ENCODE data around the gene ABCC6.

DNA sequence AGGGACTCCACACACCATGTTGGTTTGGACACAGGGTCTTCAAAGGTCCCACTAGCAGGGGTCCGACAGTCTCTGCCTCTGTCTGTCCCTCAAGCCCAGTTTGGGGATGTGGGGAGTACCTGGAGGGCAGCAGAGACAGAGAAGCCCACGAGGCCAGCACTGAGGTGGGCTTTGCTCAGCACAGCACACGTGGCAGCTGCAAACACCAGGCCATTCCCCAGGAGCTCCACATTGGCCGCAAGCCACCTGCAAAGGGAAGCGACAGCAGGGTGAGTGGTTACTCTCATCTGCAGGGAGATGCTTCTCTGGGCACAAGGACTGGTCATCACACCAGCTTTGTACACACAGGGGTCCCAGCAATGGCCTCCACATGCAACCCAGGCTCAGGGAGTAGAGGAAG lies 62.0 kb downstream of the ABCC6 start:
- TF ChIP-seq, protein P1, sequence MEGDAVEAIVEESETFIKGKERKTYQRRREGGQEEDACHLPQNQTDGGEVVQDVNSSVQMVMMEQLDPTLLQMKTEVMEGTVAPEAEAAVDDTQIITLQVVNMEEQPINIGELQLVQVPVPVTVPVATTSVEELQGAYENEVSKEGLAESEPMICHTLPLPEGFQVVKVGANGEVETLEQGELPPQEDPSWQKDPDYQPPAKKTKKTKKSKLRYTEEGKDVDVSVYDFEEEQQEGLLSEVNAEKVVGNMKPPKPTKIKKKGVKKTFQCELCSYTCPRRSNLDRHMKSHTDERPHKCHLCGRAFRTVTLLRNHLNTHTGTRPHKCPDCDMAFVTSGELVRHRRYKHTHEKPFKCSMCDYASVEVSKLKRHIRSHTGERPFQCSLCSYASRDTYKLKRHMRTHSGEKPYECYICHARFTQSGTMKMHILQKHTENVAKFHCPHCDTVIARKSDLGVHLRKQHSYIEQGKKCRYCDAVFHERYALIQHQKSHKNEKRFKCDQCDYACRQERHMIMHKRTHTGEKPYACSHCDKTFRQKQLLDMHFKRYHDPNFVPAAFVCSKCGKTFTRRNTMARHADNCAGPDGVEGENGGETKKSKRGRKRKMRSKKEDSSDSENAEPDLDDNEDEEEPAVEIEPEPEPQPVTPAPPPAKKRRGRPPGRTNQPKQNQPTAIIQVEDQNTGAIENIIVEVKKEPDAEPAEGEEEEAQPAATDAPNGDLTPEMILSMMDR (IDR thresholded peaks at IDR 0.05; ENCODE audit: low read depth, low read length): no peak
- TF ChIP-seq, protein P2, sequence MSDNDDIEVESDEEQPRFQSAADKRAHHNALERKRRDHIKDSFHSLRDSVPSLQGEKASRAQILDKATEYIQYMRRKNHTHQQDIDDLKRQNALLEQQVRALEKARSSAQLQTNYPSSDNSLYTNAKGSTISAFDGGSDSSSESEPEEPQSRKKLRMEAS (IDR thresholded peaks at IDR 0.05; ENCODE audit: low read depth, low read length): no peak
- TF ChIP-seq POLR2A (IDR thresholded peaks at IDR 0.05; ENCODE audit: extremely low read depth, insufficient read length): no peak
- no peak for TF ChIP-seq MYC (IDR thresholded peaks at IDR 0.05; ENCODE audit: low read depth, low read length)

All from NB4 (cell line).